ENCODE data around the gene ABHD16A.

ABHD16A gene

DNA sequence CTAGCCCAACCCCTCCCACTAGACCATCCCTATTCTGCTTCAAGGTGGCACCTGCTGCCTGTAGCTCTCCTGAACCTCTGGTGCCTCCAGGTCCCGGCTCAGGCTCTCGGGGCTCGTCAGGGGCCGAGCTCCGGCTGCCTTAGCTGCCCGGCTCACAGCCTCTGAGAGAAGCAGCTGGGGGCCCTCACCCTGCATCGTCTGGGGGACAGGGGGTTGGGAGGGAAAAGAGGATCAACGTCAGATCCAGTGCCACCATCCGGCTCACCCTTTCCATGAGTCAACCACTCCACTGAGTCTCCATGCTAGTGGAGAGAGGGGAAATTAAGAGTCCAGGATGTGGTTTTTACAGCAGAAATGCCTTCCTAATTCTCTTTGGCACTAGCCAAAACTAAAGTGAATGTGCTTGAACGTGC lies 63.7 kb downstream of the ABHD16A start:
- no peak for DNase-seq (ENCODE audit: low spot score)

DNA sequence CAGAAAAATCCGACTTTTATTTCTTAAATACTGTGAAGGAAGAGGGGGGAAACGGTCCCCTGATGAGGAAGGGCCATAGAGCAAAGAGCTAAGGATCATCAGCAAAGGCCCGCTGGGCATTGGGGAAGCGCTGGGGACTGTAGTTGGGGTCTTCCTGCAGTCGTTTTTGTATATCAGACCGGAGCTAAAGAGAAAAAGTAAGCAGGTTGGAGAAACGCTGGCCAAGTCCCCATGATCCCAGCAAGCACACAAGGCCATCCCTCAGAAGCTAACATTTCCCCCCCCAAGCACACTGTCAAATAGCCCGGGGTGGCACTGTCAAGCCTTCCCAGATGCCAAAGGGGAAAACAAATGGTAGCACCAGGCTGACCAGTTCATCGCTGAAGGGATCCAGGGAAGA lies 64.1 kb downstream of the ABHD16A start:
- DNase-seq (ENCODE audit: low spot score), result no peak
